Measurements from ENCODE around the gene TBC1D23.

DNA sequence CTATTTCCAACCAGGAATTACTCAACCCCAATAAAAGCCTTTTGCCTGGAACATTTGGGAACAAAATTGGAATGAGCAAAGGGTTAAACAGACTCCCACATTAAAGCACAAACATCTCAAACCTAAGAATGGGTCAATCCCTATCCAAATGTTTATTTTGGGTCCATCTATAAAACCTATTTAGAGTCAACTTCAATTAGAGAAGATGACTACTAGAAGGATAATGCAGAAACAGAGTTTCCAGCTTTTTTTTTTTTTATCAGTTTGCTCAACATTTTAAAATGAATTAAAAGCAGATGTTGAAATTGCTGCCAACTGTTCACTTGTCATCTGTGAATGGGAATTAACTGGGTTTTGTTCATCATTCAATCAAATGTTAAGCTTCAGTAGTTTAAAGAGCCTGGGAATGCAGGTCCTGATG, 4.1 kb upstream of the TBC1D23 start:
- no peak for TF ChIP-seq CTCF (IDR thresholded peaks at IDR 0.05)
- no peak for TF ChIP-seq POLR2A (IDR thresholded peaks at IDR 0.05)

Measured in uterus (tissue), 2 donors.